ENCODE measurements around the gene TREX2. TPM values are rescaled to one million over a fixed set of nuclear protein-coding genes. Genes with fewer than 3 reads are reported as not detected.

Gene TREX2
- polyA plus RNA-seq, 1 donor (not counting 4 experiments of a cell fraction or from before 2014, with no cell fraction given) = 0.31 TPM

DNA sequence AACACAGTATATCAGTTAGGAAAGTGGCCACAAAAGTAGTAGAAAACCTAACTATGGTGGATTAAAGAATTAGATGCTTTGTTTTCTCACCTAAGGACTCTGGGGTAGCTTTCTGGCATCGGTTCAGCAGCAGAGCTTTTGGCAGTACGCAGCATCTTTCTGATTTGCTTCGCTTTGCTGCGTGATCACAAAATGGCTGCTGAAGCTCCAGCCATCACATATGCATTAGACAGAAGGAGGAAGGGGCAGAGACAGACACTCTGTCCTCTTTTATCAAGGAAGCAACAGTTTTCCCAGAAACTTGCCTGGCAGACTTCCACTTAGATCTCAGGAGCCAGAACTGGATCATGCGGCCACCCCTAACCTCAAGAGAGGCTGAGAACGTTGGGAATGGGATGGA lies 15.1 kb downstream of the TREX2 start:
- no peak for DNase-seq (ENCODE audit: low read depth, low spot score)
- FAIRE-seq = no peak

DNA sequence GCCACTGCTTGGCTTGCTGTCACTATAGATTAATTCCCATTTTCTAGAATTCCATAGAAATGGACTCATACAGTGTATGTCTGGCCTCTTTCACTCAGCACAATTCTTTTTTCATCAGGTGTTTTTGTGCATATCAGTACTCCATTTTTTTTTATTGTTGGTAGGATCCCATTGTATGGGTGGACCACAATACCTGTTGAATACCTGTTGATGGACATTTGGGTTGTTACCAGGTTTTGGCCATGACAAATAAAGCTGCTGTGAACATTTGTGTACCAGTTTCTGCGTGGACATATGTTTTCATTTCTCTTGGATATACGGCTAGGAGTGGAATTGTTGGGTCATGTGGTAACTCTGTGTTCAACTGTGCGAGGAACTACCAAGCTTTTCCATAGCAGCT lies 19.7 kb downstream of the TREX2 start:
- TF ChIP-seq EZH2 (IDR thresholded peaks at IDR 0.05; ENCODE audit: low read length) = no peak
- TF ChIP-seq, protein P1, sequence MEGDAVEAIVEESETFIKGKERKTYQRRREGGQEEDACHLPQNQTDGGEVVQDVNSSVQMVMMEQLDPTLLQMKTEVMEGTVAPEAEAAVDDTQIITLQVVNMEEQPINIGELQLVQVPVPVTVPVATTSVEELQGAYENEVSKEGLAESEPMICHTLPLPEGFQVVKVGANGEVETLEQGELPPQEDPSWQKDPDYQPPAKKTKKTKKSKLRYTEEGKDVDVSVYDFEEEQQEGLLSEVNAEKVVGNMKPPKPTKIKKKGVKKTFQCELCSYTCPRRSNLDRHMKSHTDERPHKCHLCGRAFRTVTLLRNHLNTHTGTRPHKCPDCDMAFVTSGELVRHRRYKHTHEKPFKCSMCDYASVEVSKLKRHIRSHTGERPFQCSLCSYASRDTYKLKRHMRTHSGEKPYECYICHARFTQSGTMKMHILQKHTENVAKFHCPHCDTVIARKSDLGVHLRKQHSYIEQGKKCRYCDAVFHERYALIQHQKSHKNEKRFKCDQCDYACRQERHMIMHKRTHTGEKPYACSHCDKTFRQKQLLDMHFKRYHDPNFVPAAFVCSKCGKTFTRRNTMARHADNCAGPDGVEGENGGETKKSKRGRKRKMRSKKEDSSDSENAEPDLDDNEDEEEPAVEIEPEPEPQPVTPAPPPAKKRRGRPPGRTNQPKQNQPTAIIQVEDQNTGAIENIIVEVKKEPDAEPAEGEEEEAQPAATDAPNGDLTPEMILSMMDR (optimal IDR thresholded peaks at IDR 0.05 in 1 of 3, IDR thresholded peaks at IDR 0.05 in 1 of 3, conservative IDR thresholded peaks at IDR 0.05 in 1 of 3; ENCODE audit: extremely low read depth in 1 of 3, insufficient read depth in 2 of 3, low read length in 3 of 3) = no peak
- Histone ChIP-seq H3K4me1 (ENCODE audit: control insufficient read depth, extremely low read depth, insufficient read depth, low read length) (no peaks in the 10 kb centered on the region), H3K4me2 (ENCODE audit: control insufficient read depth, extremely low read depth, insufficient read depth, low read depth, low read length) (no peak overlapping the region), H4K20me1 (ENCODE audit: control insufficient read depth, extremely low read depth, insufficient read depth, low read length) (no peaks in the 10 kb centered on the region), H2AFZ (ENCODE audit: control insufficient read depth, low read length) (no peak overlapping the region), H3K27ac (ENCODE audit: control insufficient read depth, insufficient read depth, low read length) (no peak overlapping the region), H3K9me1 (ENCODE audit: control insufficient read depth, extremely low read depth, insufficient read depth, low read length) (no peaks in the 10 kb centered on the region), H3K9ac (ENCODE audit: control insufficient read depth, extremely low read depth, insufficient read depth, low read length) (no peak overlapping the region), H3K36me3 (ENCODE audit: control insufficient read depth in 2 of 2, extremely low read depth in 1 of 2, insufficient read depth in 2 of 2, low read length in 2 of 2) (no peaks in the 10 kb centered on the region), H3K79me2 (ENCODE audit: control insufficient read depth, insufficient read depth, low read length) (no peaks in the 10 kb centered on the region), H3K9me3 (ENCODE audit: control insufficient read depth, low read depth, low read length) (no peaks in the 10 kb centered on the region), H3K4me3 (ENCODE audit: control insufficient read depth in 2 of 3, extremely low read depth in 1 of 3, insufficient read depth in 2 of 3, low read depth in 1 of 3, low read length in 3 of 3) (no peak overlapping the region), H3K27me3 (ENCODE audit: control insufficient read depth, extremely low read depth, insufficient read depth, low read length) (no peaks in the 10 kb centered on the region)
- DNase-seq (ENCODE audit: low read depth, low spot score) = no peak
- dilution Hi-C loops (cut with MboI; ENCODE audit: extremely low pct_ligation_motif_present, low sequenced_read_pairs) = no loop called here
- no peak for FAIRE-seq

More for the DNA sequence above, 15.1 kb downstream of the TREX2 start:
- Histone ChIP-seq H3K4me3 (ENCODE audit: control insufficient read depth in 2 of 3, extremely low read depth in 1 of 3, insufficient read depth in 2 of 3, low read depth in 1 of 3, low read length in 3 of 3) (no peak overlapping the region), H3K9me1 (ENCODE audit: control insufficient read depth, extremely low read depth, insufficient read depth, low read length) (no peaks in the 10 kb centered on the region), H3K9ac (ENCODE audit: control insufficient read depth, extremely low read depth, insufficient read depth, low read length) (no peak overlapping the region), H3K27me3 (ENCODE audit: control insufficient read depth, extremely low read depth, insufficient read depth, low read length) (no peaks in the 10 kb centered on the region), H3K36me3 (ENCODE audit: control insufficient read depth in 2 of 2, extremely low read depth in 1 of 2, insufficient read depth in 2 of 2, low read length in 2 of 2) (no peaks in the 10 kb centered on the region), H3K9me3 (ENCODE audit: control insufficient read depth, low read depth, low read length) (no peaks in the 10 kb centered on the region), H3K4me2 (ENCODE audit: control insufficient read depth, extremely low read depth, insufficient read depth, low read depth, low read length) (no peak overlapping the region), H2AFZ (ENCODE audit: control insufficient read depth, low read length) (no peak overlapping the region), H4K20me1 (ENCODE audit: control insufficient read depth, extremely low read depth, insufficient read depth, low read length) (no peaks in the 10 kb centered on the region), H3K79me2 (ENCODE audit: control insufficient read depth, insufficient read depth, low read length) (no peaks in the 10 kb centered on the region), H3K4me1 (ENCODE audit: control insufficient read depth, extremely low read depth, insufficient read depth, low read length) (no peaks in the 10 kb centered on the region), H3K27ac (ENCODE audit: control insufficient read depth, insufficient read depth, low read length) (no peak overlapping the region)
- TF ChIP-seq EZH2 (IDR thresholded peaks at IDR 0.05; ENCODE audit: low read length) = no peak
- TF ChIP-seq, protein P1 (optimal IDR thresholded peaks at IDR 0.05 in 1 of 3, IDR thresholded peaks at IDR 0.05 in 1 of 3, conservative IDR thresholded peaks at IDR 0.05 in 1 of 3; ENCODE audit: extremely low read depth in 1 of 3, insufficient read depth in 2 of 3, low read length in 3 of 3) = no peak
- dilution Hi-C loops (cut with MboI; ENCODE audit: extremely low pct_ligation_motif_present, low sequenced_read_pairs) = no loop called here
